HG03565 (cell line): ENCODE data around the gene CCDC69.
"Not testable (repeated sequence)": the region's sequence is repeated elsewhere in the genome, so short reads cannot be mapped to it uniquely, and the experiment has no call there.

Source experiments
- ATAC-seq: cut with Tn5 transposase; IDR thresholded peaks from one replicate; pipeline ENCODE4 v1.9.1; 2021; ENCODE audit warnings: mild to moderate bottlenecking, moderate library complexity; ENCODE audit not compliant: unreplicated experiment

CCDC69 gene

DNA sequence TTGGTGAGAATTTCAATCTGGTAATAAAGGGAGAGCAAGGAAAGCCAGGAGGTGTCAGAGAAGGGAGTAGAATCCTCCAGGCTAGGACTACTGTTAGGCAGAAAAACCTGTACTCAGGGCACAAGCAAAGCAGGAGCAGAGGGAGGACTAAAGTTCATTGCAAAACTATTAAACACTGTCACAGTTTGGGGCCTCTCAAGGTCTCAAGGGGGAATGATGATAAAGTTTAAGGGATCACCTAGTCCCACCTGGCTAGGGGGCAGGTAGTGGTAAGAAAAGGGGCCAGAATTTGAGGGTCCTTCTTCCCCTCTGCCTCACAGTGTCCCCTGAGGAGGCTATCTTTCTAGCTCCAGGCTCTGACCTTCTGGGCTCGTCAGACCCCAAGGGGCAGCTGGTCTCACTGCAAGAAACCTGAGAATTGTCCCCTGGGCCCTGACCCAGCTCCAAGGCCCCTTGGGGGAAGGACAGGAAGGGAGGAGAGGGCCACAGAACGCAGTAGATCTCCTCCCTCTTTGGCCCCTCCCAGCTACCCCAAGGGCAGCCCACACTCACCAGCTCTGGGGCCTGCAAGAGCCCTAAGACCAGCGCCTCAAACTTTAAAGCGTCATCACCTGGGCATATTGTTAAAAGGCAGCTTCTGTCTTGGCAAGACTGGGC lies 974 bp downstream of the CCDC69 start:
- ATAC-seq, result peak; percentile 59

DNA sequence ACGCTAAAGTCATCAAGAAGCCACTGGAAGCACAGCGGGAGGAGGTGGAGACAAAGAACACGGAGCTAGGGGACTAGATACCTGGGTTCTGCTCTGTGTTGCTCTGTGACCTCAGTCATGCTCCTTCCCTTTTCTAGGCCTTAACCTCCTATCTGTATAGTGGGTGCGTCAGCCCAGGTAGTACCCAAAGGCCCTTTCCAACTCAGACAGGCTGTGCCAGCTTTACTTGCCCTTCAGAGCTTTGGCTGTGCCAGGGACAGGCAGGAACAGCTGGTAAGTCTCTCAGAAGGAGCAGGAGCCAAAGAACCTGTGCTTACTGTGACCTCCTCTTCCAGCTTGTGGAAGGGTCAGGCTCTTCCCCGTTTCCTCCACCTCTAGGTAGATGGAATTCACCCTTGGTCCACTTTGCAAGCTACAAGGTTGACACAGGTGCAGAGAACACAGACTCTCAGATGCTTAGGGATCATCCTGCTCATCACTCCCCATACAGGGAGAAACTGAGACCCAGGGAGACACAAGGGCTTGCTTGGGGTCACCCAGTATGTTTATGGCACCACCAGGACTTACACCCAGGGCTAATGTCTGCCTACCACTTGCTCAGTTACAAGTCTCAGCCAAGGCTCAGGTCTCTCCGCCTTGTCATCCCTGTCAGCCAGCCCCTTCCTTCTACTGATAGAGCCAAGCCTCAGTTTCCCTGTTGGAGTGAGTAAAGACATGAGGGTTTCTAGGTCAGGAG lies 1.7 kb downstream of the CCDC69 start:
- ATAC-seq, result no peak

DNA sequence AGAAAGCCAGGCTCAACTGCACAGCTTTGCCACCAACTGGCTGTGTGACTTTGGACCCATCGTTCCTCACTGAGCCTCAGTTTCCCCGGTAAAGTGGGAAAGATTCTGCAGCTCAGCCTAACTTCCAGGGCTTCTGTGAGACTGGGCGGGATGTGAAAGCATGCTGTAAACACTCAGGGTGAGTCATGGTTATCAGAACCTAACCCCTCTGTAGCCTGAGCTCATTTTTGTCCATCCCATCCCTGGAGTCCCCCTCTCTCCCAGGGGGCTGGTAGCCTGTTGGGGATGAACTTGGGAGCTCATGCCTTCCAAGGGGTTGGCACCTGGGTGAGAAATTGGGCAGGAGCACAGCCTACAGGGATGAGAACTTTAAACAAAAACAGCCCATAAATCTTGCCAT lies 2.3 kb downstream of the CCDC69 start:
- no peak for ATAC-seq

DNA sequence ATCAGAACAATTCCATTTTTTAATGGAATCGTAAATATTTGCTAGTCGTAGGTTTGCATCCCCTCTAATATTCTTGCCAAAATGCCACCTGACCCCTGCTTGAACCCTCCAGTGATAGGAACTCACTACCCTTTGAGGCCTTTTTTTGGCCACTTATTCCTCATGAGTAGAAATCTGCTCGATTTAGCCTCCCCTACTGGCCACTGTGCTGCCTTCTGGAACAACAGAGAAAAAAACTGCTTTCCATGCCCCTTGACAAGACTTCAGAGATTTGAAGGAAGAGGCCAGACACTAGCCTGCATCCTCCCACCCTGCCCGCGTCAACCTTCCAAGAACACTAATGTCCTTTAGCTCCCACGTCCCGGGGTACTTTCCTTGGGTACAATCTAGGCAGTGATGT lies 4.1 kb downstream of the CCDC69 start:
- ATAC-seq, result no peak

DNA sequence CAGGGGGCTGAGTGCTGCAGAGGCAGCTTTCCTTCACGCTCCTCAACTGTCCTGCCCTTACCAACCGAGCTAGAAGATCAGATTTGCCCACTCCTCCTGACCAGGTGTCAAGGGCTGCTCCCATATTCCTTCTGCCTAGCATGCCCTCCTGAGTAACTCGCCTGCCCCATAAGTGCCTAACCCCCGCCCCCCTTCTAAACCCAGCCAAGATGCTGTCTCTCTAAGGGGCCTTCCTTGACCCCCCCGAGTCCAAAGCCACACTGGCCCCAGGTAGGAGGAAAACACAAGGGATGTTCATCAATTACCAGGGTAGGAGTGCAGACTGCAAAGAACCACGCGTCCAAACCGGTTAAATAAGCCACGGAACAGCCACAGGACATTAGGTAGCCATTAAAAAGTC lies 4.8 kb downstream of the CCDC69 start:
- no peak for ATAC-seq

DNA sequence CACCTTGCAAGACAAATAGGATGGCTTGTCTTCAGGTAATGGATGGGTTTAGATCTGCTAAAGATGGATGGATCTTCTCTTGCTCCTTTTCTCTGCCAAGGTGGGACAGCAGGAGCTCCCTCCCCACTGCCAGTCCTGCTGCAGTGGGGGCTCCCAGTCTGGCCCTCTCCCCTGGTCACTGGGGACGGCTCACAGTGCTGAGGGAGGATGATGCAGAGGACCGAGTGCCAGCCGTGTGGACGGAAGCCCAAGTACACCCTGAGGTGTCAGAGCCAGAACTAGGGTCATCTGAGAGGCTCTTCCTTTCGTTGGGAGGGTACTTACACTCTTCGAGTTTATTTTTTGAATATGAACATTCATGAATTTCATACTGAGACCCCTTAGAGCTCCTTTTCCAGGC lies 5.7 kb downstream of the CCDC69 start:
- ATAC-seq, result no peak

DNA sequence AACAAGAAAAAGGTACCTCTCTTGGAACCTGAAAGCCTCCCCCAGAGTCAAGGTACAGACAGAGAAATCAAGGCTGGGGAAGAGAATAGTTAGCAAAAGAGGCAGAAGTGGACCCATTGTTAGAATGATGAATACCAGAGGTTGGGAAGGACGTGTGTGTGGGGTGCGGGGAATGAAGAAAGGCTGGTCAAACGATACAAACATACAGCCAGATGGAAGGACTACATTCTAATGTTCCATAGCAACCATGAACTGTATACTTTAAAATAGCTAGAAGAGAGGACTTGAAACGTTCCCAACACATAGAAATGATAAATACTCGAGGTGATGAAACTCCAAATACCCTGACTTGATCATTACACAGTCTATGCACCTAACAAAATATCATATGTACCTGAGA lies 7.1 kb downstream of the CCDC69 start:
- no peak for ATAC-seq

DNA sequence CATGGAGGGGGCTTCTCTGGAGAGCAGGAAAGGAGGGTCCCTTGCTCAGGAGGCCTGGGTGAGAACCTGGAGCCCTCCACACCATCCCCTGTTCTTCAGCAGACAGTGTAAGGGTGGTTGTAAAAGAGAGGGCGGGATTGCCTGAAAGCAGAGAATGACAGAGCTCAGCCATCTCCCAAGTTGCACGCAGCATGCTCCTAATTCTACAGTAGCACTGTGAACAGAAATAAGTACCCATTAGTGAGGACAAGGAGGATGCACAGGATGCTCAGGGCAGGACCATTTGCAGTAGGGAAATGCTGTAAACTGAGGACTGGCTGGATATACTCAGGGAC lies 8.4 kb downstream of the CCDC69 start:
- no peak for ATAC-seq

DNA sequence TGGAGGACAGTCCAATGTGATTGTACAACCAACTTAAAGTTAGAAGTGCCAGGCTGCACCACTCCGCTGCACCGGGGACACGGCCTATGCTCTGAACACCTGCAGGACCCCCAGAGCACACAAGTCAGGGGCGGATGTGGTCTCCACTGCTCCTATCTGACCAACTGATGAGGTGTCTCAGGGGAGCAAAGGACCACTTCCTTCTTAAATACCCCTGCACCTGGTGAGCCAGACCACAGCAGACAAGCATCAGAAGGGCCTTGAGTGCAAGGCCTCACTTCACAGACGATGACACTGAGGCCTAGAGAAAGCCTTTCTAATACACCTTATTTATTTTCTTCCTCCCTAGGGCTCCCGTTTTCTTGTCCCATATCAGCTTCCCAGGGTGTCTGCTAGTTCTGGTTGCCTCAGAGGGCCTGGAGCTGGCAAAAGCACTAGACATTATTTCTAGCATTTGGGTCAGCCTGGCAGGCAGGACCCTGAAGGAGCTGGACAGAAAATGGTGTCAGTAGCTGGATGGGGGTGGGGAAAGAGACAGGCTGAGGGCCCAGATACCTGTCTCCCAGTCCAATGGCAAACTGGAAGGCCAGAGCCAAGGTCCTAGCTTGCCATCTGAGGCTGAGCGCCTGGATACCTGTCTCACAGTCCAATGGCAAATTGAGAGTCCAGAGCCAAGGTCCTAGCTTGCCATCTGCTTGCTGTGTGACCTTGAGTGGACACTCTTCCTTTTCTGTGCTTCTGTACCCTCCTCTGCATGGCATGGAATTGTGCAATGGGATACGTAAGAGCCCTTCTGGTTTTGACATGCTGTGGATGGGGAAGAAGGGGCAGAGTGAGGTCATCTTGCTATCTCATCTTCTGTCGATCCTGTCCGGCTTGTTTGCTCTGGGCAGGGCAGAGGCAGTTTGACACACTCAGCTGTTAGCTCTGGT lies 9.0 kb downstream of the CCDC69 start:
- ATAC-seq, result peak; percentile 36

DNA sequence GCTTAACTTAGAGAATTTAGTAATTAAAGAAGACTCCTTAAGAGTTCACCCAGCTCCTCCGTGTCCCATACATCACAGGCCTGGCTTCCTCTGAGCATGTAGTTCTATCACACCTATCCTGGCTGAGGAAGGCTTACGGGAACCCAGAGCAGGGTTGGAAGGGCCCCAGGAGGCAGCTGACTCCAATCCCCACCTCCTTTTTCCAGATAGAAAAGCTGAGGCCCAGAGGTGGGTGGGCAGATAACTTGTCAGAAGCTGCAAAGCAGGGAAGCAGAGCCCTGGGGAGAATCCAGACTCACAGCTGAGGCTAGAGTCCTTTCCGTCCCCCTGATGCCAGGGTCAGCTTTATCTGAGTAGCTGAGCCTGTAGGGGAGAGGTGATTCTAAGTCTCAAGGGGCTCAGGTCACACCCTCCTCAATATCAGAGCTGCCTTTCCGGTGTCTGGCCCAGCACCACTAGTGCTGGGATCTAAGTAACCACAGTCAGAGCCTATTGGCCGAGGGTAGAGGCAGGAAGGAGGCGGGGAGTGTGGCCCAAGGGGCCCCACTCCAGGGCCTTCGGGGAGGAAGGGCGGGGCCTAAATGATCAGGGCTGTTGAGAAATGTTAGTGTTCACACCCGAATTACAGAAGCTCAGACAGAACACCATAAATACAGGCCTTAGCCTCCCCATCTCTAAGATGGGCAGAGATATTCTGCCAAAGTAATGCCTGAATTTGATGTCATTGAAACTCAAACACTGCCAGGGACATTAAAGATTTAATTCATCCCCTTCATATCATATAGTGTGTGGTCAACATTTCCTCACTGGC lies 9.9 kb downstream of the CCDC69 start:
- ATAC-seq, result peak; percentile 72

DNA sequence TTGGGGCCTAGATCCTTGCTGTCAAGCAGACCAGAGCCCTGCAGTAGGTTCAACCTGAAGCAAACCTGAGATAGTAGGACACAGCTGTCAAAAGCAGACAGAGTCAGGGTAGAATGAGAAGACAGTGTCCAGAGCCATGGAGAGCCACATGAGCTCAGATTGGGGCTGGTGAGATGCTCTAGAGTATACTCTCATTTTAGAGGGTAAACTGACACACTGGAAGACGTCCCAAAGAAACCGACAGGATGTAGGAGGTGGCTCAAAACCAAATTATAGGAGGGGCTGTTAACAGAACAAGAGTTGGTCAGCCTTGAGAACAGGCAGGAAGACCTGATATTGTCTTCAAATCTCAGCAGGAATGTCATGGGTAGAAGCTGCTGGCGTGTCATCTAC lies 11.5 kb downstream of the CCDC69 start:
- no peak for ATAC-seq

DNA sequence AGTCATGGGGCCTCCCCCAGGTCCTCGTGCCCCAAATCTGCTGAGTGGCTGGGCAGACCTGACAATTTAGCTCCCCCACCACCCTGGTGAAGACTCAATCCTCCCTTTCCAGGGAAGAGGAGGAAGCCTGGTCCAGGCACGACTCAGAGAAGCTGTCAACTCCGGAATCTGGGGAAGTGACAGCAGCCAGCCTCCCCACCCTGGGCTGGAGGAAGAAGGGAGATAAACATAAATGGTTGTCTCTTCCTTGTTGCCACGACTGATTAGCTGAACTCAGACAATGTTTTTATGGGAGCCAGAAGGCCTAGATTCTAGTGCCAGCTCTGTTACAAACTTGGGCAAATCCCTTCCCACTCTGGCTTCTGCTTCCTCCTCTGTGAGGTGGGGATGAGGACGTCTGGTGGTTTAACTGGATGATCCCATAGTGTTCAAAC lies 15.4 kb downstream of the CCDC69 start:
- no peak for ATAC-seq

DNA sequence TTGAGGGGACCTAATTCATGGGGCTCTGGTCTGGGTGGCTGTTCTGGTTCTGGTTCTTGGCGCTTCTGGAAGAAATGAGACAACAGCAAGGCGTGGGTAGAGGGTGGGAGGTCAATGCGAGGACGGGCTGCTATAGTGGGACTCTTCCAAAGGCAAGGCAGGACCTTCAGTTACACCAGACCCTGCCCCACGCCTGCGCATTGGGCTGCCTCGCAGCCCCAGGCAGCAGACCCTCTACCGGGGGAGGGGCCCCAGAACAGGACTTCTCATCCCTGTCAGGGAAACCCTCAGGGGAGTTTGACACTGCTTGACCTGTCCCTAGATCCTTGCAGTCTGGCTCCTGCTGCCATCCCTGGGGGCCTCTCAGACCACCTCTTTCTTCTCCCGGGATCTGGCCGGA lies 18.5 kb downstream of the CCDC69 start:
- no peak for ATAC-seq

DNA sequence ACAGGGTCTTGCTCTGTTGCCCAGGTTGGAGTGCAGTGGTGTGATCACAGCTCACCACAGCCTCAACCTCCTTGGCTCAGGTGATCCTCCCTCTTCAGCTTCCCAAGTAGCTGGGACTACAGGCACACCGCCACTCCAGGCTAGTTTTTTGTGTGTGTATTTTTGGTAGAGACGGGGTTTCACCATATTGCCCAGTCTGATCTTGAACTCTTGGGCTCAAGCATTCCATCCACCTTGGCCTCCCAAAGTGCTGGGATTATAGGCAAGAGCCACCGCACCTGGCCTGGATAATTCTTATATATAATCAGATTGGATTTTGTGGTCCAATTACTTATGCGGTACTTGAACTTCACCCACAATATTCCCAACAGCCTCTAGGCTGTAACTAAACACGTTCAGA lies 19.8 kb downstream of the CCDC69 start:
- ATAC-seq, result no peak

DNA sequence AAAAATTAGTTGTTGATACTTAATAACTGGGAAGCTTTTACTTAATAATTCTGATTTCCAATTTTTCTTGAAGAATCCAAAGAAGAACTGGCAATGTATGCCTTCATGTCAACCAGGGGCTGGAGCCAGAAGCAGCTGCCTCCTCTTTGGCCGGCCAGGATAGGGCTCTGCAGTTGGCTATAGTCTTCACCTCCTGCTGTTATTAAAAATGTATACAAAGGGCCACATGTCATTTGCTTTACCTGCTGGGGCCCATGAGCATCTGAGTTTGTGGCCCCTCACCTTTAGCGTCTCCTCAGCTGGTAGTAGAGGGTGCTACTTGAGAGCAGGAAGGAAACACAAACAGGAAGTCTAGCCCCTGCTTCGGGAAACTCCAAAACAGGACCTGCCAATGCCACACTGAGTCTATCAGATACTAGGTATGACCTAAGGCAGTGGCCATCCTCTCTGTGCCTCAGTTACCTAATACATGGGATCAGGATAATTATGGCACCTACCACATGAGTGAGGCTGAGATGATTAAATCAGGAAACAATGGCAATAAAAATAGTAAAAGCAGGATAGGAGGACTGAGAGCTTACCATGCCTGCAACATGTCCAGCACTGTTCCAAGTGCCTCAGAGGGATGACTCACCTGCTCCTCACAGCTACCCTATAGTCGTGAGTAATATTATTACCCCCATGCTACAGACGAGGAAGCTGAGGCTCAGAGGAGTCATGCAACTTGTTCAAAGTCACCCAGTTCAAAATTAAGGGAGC lies 21.3 kb downstream of the CCDC69 start:
- no peak for ATAC-seq

DNA sequence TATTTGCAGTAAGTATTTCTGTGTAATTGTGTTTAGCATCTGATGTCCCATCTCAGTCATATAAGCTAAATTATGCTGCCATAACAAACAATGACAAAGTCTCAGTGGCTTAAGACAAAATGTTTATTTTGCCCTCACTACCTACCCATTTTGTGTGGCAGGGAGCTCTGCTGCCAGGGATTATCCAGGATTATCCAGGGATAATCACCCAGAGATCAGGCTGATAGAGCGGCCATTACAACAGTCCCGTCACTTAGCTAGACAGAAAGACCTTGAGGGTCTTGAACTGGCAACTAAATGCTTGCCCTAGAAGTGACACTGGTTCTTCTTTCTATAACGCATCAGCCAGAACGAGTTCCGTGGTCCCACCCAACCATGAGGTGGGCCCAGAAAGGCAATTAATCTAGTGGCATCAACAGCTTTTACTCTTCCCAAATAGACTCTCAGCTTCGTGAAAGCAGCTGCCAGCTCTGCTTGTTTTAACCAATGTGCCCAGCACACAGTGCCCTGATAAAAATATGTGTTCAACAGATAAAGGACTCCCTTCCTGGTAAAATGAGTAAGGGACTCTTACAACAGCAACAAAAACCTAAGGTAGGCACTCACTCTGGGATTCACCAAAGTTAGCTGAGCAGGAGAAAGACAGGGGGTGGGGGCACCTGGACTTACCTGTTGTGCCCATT lies 22.8 kb downstream of the CCDC69 start:
- ATAC-seq, result no peak

DNA sequence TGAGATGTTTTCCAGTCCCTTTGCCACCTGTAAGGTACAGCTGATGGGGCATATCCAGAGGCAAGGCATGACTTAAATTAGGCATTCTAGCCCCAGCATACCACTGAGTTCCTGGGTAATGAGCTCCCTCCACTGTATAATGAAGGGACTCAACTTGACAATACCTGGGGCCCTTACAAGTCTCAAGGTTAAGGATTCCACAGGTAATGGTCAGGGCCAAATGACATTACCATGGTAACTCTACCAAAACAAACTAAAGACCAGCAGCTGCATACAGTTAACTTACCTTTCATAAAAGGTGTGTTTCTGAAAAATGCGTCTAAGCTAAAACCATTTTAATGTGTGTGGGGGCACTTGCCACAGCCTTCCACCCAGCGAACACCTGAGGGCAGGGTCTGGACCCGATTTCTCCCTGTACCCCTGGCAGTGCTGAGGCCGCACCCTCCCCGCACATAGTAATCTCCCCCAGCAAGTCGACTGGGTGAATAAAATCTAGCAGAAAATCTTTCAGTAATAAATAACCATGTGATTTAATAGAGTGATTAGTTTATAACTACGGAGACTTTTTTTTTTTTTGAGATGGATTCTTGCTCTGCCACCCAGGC lies 24.2 kb downstream of the CCDC69 start:
- no peak for ATAC-seq

DNA sequence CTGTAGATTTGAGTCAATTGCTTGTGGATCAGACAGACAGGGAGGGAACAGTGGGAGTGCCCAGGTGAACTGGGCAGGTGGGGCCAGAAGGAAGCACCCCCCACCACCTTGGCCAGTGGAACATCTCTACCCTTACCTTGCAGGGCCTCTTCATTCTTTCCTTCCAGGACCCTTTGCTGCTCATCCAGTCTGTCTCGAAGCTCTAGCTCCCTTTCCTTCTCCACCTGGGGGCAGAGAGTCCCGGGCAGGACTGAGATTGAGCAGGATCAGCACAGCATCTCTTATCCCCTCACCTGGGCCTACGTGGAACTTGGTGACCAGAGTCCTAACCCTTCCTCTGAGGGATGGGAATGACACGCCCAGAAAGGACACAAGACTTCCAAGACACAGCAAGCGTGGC lies 25.0 kb downstream of the CCDC69 start:
- no peak for ATAC-seq

DNA sequence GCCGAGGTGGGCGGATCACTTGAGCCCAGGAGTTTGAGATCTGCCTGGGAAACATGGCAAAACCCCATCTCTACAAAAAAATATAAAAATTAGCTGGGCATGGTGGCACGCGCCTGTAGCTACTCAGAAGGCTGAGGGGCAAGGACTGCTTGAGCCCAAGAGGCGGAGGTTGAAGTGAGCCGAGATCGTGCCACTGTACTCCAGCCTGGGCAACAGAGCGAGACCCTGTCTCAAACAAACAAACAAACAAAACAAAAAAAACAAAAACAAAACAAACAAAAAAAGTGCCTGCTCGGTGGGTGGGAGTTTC lies 26.6 kb downstream of the CCDC69 start:
- not testable (repeated sequence) for ATAC-seq
